Common myeloid progenitor, CD34-positive (primary cell): Measurements from ENCODE around the gene TMEM132D.

Experiments
- CTCF ChIA-PET: fragments of 350-600 bp; sonication (Branson Sonifier 250); formaldehyde crosslinking; loops from one replicate; lab custom pipeline; 2021; ENCODE audit warnings: antibody characterized with exemption; lab: Charles Lee
- POLR2A ChIA-PET: fragments of 350-600 bp; sonication (Branson Sonifier 250); formaldehyde crosslinking; loops from one replicate; lab custom pipeline; 2021; ENCODE audit warnings: antibody characterized with exemption; lab: Charles Lee
- DNase-seq, 3 donors: peaks; one replicate each; pipeline versions ENCODE4 v3.0.0 to v3.0.0-alpha.2; 2013
- H3K27ac ChIP-seq, 2 experiments: 1 replicate in 1 of 2; 2 replicates in 1 of 2; pipeline ENCODE4 v1.7.0; 2013; ENCODE audit warnings: inconsistent platforms in 2 of 2, low read length in 2 of 2, mild to moderate bottlenecking in 2 of 2, low read depth in 1 of 2, moderate library complexity in 1 of 2; ENCODE audit not compliant: severe bottlenecking in 2 of 2, insufficient read depth in 1 of 2, poor library complexity in 1 of 2
- H3K27me3 ChIP-seq, 5 experiments: replicated peaks in 2 of 5; 1 replicate in 3 of 5; 2 replicates in 2 of 5; pipeline versions ENCODE4 v1.6.1 to v1.7.0; 2013; ENCODE audit warnings: low read length in 4 of 5, mild to moderate bottlenecking in 2 of 5, moderate library complexity in 2 of 5, inconsistent platforms in 1 of 5; ENCODE audit not compliant: insufficient read depth in 5 of 5, control insufficient read depth in 4 of 5
- H3K36me3 ChIP-seq, 4 experiments: 1 replicate in 2 of 4; 2 replicates in 2 of 4; pipeline versions ENCODE4 v1.6.1 to v1.7.0; 2013; ENCODE audit warnings: low read length in 3 of 4, control low read depth in 1 of 4, mild to moderate bottlenecking in 1 of 4; ENCODE audit not compliant: control insufficient read depth in 4 of 4, insufficient read depth in 4 of 4
- H3K4me1 ChIP-seq, 4 experiments: 1 replicate in 3 of 4; 2 replicates in 1 of 4; pipeline versions ENCODE4 v1.6.1 to v1.7.1; 2013; ENCODE audit warnings: low read length in 3 of 4, mild to moderate bottlenecking in 3 of 4, control low read depth in 1 of 4, inconsistent platforms in 1 of 4, moderate library complexity in 1 of 4; ENCODE audit not compliant: control insufficient read depth in 4 of 4, insufficient read depth in 4 of 4; ENCODE audit errors: control extremely low read depth in 1 of 4
- H3K4me3 ChIP-seq, 7 experiments: 1 replicate in 4 of 7; 2 replicates in 3 of 7; pipeline versions ENCODE4 v1.5.1 to v1.7.0; 2013; ENCODE audit warnings: mild to moderate bottlenecking in 7 of 7, low read length in 6 of 7, moderate library complexity in 6 of 7, inconsistent platforms in 2 of 7, low read depth in 2 of 7, control low read depth in 1 of 7; ENCODE audit not compliant: insufficient read depth in 4 of 7, control insufficient read depth in 1 of 7; ENCODE audit errors: extremely low read depth in 1 of 7
- H3K9me3 ChIP-seq, 5 experiments: 1 replicate in 4 of 5; 2 replicates in 1 of 5; pipeline versions ENCODE4 v1.6.1 to v1.7.1; 2013; ENCODE audit warnings: low read length in 4 of 5, mild to moderate bottlenecking in 2 of 5, inconsistent platforms in 1 of 5, low read depth in 1 of 5, moderate library complexity in 1 of 5; ENCODE audit not compliant: control insufficient read depth in 4 of 5, insufficient read depth in 2 of 5; ENCODE audit errors: control extremely low read depth in 1 of 5
- WGBS: methylation state at CpG from one replicate; pipeline ENCODE4 v1.1.5; 2013; ENCODE audit not compliant: insufficient coverage; 5-methylcytosine and 5-hydroxymethylcytosine counted together

TMEM132D gene

DNA sequence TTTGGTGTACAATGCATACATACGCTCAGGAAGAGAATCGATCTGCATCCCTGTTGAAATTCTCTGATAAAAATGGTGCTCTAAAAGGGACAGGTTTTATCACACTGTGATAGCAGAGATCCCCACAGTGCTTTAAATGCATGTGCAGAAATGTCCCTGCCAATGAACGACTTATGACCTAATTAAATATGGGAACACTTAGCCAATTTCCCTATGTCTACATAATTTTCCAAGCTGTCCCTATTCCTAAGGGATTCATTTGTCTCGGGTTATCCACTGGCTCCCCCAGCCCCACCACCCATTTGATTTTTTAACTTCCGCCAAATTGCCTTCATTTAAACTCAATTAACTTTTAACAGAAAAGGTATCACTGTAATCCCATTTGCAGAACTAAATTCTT, 284.6 kb downstream of the TMEM132D start:
- Histone ChIP-seq H3K27me3 (no peaks in the 10 kb centered on the region), H3K4me1 (no peaks in the 10 kb centered on the region), H3K36me3 (no peaks in the 10 kb centered on the region), H3K27ac (no peak overlapping the region), H3K9me3 (no peaks in the 10 kb centered on the region), H3K4me3 (no peak overlapping the region)
- WGBS = 83% methylated on average over 5 of the region's 5 CpGs
- DNase-seq = no peak
- ChIA-PET CTCF (no interaction called here), POLR2A (no interaction called here)

DNA sequence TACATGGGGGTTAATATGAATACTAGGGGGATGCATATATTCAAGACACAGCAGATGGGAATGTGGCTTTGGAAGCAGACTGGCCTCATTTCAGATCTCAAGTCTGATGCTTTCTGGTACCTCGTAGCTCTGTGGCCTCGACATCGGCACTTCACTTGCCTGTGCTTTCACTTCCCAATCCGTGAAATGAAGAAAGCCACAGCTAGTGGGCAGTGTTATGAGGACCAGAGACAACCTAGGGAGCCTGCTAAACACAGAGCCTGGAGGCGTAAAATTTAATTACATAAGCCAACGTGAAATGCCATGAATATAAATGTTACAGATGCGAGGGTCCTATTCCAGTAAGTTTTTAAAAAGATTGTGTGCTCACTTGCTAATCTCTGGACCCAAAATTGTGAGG, 286.0 kb downstream of the TMEM132D start:
- 90% methylated on average over 6 of the region's 7 CpGs for WGBS
- Histone ChIP-seq H3K27ac (no peak overlapping the region), H3K4me3 (no peak overlapping the region), H3K36me3 (no peaks in the 10 kb centered on the region), H3K4me1 (no peaks in the 10 kb centered on the region), H3K27me3 (no peaks in the 10 kb centered on the region), H3K9me3 (peaks cover 0 to 4% (median 0%) of the 10 kb centered on the region in 5 experiments)
- POLR2A ChIA-PET = no interaction called here
- DNase-seq = no peak
- CTCF ChIA-PET = no interaction called here

DNA sequence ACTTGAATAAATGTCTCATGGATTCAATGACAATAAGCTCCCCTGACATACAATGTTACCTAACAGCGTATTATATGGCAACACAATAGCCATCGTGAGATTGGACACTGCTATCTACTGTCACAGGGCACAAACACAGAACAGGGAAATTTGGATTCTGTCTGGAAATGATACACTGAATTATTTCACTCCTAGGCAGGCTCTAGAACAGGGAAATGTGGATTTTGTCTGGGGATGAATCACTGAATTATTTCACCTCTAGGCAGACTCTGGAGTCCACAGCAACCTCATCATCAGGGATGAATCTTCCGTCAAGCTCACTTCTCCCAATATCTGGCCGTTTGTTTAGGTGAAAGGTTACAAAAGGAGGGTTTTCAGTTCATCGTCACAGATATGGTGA, 288.8 kb downstream of the TMEM132D start:
- Histone ChIP-seq H3K4me1 (no peaks in the 10 kb centered on the region), H3K27ac (no peak overlapping the region), H3K9me3 (peaks cover 0 to 4% (median 0%) of the 10 kb centered on the region in 5 experiments), H3K27me3 (no peaks in the 10 kb centered on the region), H3K36me3 (no peaks in the 10 kb centered on the region), H3K4me3 (no peak overlapping the region)
- DNase-seq = no peak
- ChIA-PET POLR2A (no interaction called here), CTCF (interaction anchor here (0.7 kb wide), 1 partner anchor 17 kb away, joined by 3 read pairs; no protein-coding TSS in a partner anchor)
- 100% methylated on average over 1 of the region's 5 CpGs for WGBS

DNA sequence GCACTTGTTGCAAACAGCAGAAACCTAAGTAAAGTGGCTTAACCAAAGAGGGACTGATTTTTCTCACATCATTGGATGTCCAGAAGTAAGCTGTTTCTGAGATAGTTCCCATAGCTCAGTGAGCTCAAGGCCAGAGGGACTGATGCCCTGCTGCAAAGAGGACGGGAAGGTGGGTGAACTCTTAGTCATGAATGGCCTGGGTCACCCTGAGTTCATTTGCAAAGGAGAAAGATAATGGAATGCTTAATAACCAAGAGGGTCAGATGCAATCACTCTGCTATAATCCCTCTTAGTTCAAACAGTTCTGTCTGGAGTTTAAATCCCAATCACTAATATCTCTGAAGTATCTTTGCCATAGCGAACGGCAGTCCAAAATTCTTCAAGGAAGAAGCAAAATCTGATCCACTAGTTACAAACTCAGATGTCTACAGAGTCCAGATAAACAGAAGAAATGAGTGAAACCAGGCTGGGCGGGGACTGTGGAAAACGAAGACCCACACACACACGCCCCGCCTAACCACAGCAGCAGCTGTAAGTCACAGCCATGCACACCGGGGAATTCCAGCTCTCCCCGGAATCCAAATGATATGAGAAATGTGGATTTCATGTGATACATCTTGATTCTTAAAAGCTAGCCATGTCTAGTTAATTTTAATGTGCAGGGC, 289.5 kb downstream of the TMEM132D start:
- H3K4me1 ChIP-seq = no peaks in the 10 kb centered on the region
- DNase-seq = no peak
- CTCF ChIA-PET = interaction anchor here (0.6 to 0.7 kb wide), 2 partner anchors 15 to 16 kb away, joined by 3 read pairs; no protein-coding TSS in a partner anchor
- POLR2A ChIA-PET = no interaction called here
- H3K27ac ChIP-seq = no peak overlapping the region
- H3K9me3 ChIP-seq = peaks cover 0 to 4% (median 0%) of the 10 kb centered on the region in 5 experiments
- no peak overlapping the region for H3K4me3 ChIP-seq
- 100% methylated on average over 3 of the region's 9 CpGs for WGBS
- H3K36me3 ChIP-seq = no peaks in the 10 kb centered on the region
- no peaks in the 10 kb centered on the region for H3K27me3 ChIP-seq

DNA sequence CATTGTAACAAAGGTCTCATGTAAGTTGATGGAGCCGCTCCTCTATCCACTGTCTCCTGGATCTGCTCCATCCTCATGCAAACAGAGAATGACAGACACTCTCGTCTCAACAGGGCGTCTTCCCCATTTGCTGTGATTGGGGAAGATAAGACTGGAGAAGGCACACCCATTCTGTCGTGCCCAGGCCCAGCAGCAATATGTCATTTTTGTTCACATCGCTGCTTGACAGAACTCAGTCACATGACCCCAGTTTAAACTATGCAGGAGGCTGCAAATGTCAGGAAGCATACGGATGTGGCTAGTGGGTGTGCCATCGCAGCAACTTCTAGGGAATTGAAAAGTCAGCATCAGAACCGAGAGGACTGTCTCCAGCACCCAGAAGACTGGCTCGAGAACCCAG, 290.5 kb downstream of the TMEM132D start:
- Histone ChIP-seq H3K4me3 (no peak overlapping the region), H3K36me3 (no peaks in the 10 kb centered on the region), H3K27ac (no peak overlapping the region), H3K27me3 (no peaks in the 10 kb centered on the region), H3K4me1 (no peaks in the 10 kb centered on the region), H3K9me3 (peaks cover 0 to 4% (median 0%) of the 10 kb centered on the region in 5 experiments)
- POLR2A ChIA-PET = no interaction called here
- WGBS = 82% methylated on average over 8 of the region's 9 CpGs
- no peak for DNase-seq
- CTCF ChIA-PET = no interaction called here

DNA sequence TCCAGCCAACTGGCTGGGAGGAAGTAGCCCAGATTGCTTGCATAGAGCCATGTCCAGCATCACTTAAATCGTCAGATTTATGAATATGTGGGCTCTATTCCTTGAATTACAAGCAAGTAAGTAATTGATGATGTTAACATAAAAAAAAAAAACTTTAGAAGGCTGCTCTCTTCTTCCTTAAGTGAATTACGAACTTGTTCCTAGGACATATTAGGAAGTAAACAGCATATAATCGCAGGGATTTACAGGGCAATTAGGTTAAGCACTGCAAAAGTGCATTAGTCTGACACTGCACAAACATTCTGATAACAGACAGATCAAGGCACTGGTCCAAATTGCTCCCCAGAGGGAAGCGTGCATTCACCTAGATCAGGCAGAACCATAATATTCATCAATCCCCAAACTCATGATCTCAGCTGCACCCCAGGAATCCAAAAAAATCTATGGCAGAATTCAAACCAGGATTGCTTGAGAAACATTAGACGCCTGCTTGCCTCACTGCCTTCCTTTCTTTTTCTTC, 293.2 kb downstream of the TMEM132D start:
- DNase-seq = no peak
- no peaks in the 10 kb centered on the region for H3K27me3 ChIP-seq
- POLR2A ChIA-PET = no interaction called here
- H3K4me1 ChIP-seq = no peaks in the 10 kb centered on the region
- H3K4me3 ChIP-seq = no peak overlapping the region
- WGBS = 90% methylated on average over 3 of the region's 5 CpGs
- CTCF ChIA-PET = no interaction called here
- H3K27ac ChIP-seq = no peak overlapping the region
- no peaks in the 10 kb centered on the region for H3K36me3 ChIP-seq
- peaks cover 0 to 4% (median 0%) of the 10 kb centered on the region in 5 experiments for H3K9me3 ChIP-seq

DNA sequence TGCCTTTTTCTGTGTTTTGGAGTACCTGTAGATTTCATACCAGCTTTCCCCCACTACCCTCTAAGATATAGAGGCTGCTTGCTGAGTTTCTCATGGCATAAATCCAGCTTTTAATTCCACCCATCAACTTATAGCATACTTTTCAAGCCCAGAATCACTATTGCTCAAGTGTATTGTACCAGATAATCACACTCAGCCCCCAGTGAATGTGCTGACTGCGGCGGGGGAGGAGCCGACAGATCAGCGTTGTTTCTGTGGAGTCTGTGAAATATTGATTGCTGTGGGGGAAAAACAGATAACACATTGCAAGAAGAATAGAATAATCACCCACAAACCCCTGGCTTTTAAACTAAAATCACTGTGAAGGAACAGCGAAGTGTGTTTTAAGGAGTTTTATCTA, 296.1 kb downstream of the TMEM132D start:
- no peak overlapping the region for H3K27ac ChIP-seq
- H3K36me3 ChIP-seq = no peaks in the 10 kb centered on the region
- H3K4me3 ChIP-seq = no peak overlapping the region
- ChIA-PET CTCF (no interaction called here), POLR2A (no interaction called here)
- peaks cover 0 to 4% (median 0%) of the 10 kb centered on the region in 5 experiments for H3K9me3 ChIP-seq
- H3K27me3 ChIP-seq = no peaks in the 10 kb centered on the region
- WGBS = no CpG with 5 or more reads among the region's 5 CpGs
- H3K4me1 ChIP-seq = no peaks in the 10 kb centered on the region
- DNase-seq = no peak
